Type B pancreatic cell (in vitro differentiated cells): ENCODE results near the gene VASN. TPM values are rescaled to one million over a fixed set of nuclear protein-coding genes. Genes with fewer than 3 reads are reported as not detected.

Experiments
- DNase-seq: peaks from one replicate; pipeline ENCODE4 v3.0.0; 2021; ENCODE audit warnings: mixed read lengths; ENCODE audit not compliant: unreplicated experiment; ENCODE audit errors: extremely low spot score
- H3K27ac Mint-ChIP-seq: 2 replicates; pipeline ENCODE4 v1.8.0; 2021; ENCODE audit warnings: mild to moderate bottlenecking, mixed read lengths
- H3K27me3 Mint-ChIP-seq: 2 replicates; pipeline ENCODE4 v1.8.0; 2021; ENCODE audit warnings: mixed read lengths
- H3K36me3 Mint-ChIP-seq: 2 replicates; pipeline ENCODE4 v1.8.0; 2021; ENCODE audit warnings: mixed read lengths
- H3K4me1 Mint-ChIP-seq: one replicate; pipeline ENCODE4 v1.8.0; 2021; ENCODE audit warnings: mixed read lengths; ENCODE audit not compliant: unreplicated experiment
- H3K4me3 Mint-ChIP-seq: 2 replicates; pipeline ENCODE4 v1.8.0; 2021; ENCODE audit warnings: mild to moderate bottlenecking, mixed read lengths
- H3K9me3 Mint-ChIP-seq: 2 replicates; pipeline ENCODE4 v1.8.0; 2021; ENCODE audit warnings: mixed read lengths
- total RNA-seq: library from RNA; stranded (reverse); gene quantifications from 2 replicates; pipeline ENCODE4 v1.2.1, GENCODE V29; 2021; ENCODE audit warnings: low replicate concordance
- TF ChIP-seq, protein P1 (sequence below): fragments of 200-600 bp; sonication (generic); conservative IDR thresholded peaks from 2 replicates; pipeline ENCODE4 v1.5.0; 2021; ENCODE audit warnings: antibody characterized with exemption, mild to moderate bottlenecking

The VASN gene
- total RNA-seq, 1 donor from 2014 or later, result 29.0 TPM

DNA sequence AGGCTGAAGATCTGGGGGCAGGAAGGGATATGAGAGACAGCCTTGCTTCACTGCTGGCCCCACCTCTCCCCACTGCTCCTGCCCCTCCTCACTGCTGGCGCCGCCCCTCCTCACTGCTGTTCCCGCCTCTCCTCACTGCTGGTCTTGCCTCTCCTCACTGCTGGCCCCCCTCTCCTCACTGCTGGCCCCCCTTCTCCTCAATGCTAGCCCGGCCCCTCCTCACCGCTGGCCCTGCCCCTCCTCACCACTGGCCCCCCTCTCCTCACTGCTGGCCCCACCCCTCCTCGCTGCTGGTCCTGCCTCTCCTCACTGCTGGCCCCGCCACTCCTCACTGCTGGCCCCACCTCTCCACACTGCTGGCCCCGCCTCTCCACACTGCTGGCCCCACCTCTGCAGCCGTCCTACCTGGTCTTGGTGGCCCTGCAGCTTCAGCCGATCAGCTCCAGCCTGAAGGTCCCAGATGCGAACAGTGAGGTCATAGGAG lies 11.1 kb upstream of the VASN start:
- Mint-ChIP-seq H3K27me3 (no peaks in the 10 kb centered on the region), H3K9me3 (no peaks in the 10 kb centered on the region), H3K4me3 (no peak overlapping the region), H3K36me3 (no peaks in the 10 kb centered on the region), H3K27ac (no peak overlapping the region), H3K4me1 (peaks cover 5% of the 10 kb centered on the region)
- DNase-seq, result no peak
- TF ChIP-seq, protein P1, sequence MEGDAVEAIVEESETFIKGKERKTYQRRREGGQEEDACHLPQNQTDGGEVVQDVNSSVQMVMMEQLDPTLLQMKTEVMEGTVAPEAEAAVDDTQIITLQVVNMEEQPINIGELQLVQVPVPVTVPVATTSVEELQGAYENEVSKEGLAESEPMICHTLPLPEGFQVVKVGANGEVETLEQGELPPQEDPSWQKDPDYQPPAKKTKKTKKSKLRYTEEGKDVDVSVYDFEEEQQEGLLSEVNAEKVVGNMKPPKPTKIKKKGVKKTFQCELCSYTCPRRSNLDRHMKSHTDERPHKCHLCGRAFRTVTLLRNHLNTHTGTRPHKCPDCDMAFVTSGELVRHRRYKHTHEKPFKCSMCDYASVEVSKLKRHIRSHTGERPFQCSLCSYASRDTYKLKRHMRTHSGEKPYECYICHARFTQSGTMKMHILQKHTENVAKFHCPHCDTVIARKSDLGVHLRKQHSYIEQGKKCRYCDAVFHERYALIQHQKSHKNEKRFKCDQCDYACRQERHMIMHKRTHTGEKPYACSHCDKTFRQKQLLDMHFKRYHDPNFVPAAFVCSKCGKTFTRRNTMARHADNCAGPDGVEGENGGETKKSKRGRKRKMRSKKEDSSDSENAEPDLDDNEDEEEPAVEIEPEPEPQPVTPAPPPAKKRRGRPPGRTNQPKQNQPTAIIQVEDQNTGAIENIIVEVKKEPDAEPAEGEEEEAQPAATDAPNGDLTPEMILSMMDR, result no peak

DNA sequence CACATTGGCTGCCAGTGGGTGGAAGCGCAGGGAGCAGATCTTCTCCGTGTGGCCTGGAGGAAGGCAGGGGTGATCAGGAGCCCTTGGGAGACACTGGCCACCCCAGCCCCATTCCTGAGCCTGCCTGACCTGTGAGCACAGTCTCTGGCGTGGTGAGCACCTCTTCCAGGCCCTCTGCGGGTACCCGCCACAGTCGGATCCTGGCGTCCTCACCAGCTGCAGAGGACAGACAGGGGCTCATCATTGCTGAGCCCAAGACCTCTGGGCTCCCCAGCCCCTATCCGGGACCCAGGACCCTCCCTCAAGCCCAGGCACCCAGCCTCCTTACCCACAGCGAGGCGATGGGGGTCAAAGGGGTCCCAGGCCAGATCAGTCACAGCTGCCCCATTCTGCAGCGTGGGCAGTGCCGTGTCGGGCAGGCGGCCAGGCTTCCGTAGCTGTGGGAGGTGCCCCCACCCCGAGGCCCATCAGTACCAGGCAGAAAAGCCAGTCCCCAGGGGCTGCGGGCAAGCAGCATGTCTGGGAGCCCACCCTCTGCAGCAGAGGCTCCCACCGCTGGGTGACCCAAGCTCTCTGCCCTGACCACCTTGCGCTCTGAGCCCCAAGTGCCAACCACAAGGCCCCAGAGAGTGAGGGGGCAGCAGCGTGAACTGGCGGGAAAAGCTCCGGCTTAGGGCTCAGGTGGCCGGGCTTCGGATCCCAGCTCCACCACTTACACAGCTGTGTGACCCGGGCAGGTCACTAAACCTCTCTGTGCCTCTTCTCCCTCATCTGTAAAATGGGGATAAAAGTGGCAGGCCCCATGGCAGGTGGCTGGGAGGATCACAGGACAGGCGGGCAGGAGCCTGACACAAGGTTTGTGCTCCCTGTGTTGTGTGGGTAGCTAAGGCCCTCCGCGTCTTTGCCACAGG lies 10.4 kb upstream of the VASN start:
- H3K36me3 Mint-ChIP-seq, result no peaks in the 10 kb centered on the region
- H3K27me3 Mint-ChIP-seq, result no peaks in the 10 kb centered on the region
- no peak for DNase-seq
- H3K4me3 Mint-ChIP-seq, result no peak overlapping the region
- peaks cover 5% of the 10 kb centered on the region for H3K4me1 Mint-ChIP-seq
- H3K27ac Mint-ChIP-seq, result no peak overlapping the region
- TF ChIP-seq, protein P1, result no peak
- no peaks in the 10 kb centered on the region for H3K9me3 Mint-ChIP-seq

DNA sequence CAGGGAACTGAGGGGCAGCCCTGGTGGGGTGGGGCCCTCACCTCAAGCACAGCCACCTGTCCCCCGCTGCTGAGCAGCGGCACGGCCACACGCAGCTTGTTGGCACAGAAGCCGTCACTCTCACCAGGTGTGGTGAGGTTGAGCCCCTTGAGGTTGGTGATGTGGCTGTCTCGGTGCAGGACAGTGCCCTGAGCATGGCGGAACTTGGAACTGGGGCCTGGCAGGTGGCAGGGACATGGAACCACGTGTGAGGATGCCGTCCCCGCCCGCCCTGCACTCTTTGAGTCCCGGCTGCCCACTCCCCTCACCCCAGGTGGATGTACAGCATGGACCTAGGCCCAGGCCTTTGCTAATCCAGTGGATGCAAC lies 9.7 kb upstream of the VASN start:
- H3K27ac Mint-ChIP-seq, result no peak overlapping the region
- H3K36me3 Mint-ChIP-seq, result no peaks in the 10 kb centered on the region
- DNase-seq, result no peak
- H3K4me1 Mint-ChIP-seq, result peaks cover 5% of the 10 kb centered on the region
- H3K4me3 Mint-ChIP-seq, result no peak overlapping the region
- H3K9me3 Mint-ChIP-seq, result no peaks in the 10 kb centered on the region
- TF ChIP-seq, protein P1, result no peak
- no peaks in the 10 kb centered on the region for H3K27me3 Mint-ChIP-seq

DNA sequence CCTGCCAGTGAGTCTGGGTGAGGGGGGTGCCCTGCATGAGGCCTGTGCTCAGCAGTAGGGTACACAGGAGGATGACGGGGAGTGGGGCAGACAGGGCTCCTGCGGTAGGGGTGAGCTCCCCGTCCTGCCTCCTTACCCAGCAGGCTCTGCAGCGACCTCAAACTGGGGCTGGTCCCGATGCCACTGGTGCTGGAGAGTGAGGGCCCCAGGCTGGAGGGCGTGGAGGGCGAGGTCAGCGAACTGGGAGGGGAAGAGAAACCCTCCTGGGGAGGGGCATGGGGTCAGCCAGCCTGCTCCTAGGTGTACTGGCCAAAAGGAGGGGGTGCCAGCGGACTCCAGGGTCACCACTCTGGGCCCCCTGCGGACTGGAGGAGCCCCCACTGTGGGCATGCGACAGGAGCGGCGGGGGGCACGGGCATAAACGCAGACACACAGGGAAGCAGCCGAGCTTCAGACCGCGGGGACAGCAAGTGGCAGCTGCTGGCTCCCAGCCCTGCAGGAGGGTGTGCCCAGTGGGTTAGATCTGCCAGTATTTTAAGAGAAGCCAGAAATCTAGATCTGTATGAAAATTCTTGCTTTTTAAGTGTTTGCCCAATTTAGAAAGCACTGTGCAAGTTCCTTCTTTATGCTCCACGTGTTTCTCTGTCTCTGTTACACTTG lies 9.0 kb upstream of the VASN start:
- H3K27me3 Mint-ChIP-seq, result no peaks in the 10 kb centered on the region

DNA sequence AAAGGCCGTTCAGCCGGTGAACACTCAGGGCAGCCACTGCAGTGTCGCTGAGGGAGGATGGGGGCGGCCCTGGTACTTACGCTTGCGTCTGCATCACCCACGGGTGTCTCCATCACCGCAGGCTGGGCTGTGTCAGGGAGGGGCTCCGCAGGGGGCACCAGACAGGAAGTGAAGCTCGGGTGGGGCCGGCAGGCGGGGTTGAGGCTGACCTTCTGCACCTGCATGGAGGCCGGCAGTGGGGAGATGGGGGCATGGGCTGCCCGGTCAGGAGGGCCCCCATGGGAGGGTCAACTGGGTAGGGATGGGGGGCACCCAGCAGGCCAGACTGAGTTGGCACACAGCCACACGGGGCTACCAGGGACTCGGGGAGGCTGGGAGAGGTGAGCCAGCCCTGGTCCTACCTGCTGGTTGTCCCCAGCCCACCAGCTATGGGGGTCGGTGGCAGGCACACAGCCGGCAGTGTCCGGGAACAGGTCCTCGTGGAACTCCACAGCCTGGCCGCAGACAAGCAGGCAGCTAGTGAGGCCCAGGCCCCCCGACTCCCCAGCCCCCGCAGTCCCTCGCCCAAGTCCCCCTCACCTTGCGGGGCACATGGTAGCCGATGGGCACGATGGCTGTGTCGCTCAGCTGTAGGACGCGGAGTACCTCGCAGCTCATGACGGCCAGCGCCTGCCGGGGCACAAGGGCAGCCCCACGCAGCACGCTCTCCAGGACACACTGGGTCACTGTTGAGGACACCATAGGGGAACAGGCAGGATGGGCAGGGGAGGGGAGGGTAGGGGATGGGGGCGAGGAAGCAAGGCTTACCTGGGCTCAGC lies 7.2 kb upstream of the VASN start:
- TF ChIP-seq, protein P1, result no peak
- DNase-seq, result no peak
- peaks cover 5% of the 10 kb centered on the region for H3K4me1 Mint-ChIP-seq
- no peak overlapping the region for H3K27ac Mint-ChIP-seq
- no peak overlapping the region for H3K4me3 Mint-ChIP-seq
- H3K36me3 Mint-ChIP-seq, result no peaks in the 10 kb centered on the region
- H3K27me3 Mint-ChIP-seq, result no peaks in the 10 kb centered on the region
- H3K9me3 Mint-ChIP-seq, result no peaks in the 10 kb centered on the region

More for the DNA sequence above, 9.0 kb upstream of the VASN start:
- Mint-ChIP-seq H3K27ac (no peak overlapping the region), H3K4me1 (peaks cover 9% of the 10 kb centered on the region), H3K4me3 (no peak overlapping the region), H3K36me3 (no peaks in the 10 kb centered on the region), H3K9me3 (no peaks in the 10 kb centered on the region)
- no peak for DNase-seq
- TF ChIP-seq, protein P1, result no peak
